CD4-positive, alpha-beta T cell treated with Interleukin-10 for 1 hour (primary cell): ENCODE measurements around the gene LRP1-AS.
A peak's percentile ranks its signal among the peaks of the same experiment; 100 is the strongest.

Source experiments
- DNase-seq: peaks from one replicate; pipeline ENCODE4 v3.0.0-alpha.2; 2020

LRP1-AS gene

DNA sequence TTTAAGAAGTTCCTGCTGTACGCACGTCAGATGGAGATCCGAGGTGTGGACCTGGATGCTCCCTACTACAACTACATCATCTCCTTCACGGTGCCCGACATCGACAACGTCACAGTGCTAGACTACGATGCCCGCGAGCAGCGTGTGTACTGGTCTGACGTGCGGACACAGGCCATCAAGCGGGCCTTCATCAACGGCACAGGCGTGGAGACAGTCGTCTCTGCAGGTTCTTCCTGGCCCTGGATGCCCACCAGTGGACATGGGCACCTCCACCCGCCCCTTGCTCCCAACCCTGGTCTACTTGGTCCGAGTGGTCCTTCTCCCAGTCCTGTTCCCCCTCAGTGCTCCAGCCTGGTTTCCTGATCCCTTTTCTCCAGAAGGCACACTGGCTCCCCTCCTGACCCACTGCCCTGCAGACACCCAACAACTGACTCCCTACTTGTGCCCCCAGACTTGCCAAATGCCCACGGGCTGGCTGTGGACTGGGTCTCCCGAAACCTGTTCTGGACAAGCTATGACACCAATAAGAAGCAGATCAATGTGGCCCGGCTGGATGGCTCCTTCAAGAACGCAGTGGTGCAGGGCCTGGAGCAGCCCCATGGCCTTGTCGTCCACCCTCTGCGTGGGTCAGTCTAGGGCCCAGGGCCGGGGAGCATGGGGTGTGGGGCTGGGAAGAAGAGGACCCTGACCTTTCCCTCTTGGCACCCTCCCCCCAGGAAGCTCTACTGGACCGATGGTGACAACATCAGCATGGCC lies 32.1 kb upstream of the LRP1-AS start:
- no peak for DNase-seq

DNA sequence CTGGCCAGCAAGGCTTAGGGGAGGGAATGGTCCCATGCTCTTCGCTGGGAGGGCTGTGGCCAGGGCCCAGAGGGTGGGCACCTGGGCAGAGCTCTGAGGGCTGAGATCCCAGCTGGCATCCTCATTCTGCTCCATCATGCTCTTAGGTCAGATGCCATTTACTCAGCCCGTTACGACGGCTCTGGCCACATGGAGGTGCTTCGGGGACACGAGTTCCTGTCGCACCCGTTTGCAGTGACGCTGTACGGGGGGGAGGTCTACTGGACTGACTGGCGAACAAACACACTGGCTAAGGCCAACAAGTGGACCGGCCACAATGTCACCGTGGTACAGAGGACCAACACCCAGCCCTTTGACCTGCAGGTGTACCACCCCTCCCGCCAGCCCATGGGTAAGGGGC lies 30.8 kb upstream of the LRP1-AS start:
- DNase-seq: no peak

DNA sequence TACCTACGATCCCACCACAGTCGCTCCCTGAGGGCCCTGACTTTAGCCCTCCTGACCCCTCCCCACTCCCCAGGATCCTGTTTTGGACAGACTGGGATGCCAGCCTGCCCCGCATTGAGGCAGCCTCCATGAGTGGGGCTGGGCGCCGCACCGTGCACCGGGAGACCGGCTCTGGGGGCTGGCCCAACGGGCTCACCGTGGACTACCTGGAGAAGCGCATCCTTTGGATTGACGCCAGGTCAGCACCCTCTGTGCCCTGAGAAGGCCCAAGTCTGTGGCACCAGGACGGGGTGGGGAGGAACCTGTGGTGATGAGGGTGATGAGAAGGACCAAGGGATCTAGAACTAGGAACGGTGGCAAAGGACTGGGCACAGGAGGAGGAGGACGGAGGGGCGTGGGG lies 29.9 kb upstream of the LRP1-AS start:
- no peak for DNase-seq

DNA sequence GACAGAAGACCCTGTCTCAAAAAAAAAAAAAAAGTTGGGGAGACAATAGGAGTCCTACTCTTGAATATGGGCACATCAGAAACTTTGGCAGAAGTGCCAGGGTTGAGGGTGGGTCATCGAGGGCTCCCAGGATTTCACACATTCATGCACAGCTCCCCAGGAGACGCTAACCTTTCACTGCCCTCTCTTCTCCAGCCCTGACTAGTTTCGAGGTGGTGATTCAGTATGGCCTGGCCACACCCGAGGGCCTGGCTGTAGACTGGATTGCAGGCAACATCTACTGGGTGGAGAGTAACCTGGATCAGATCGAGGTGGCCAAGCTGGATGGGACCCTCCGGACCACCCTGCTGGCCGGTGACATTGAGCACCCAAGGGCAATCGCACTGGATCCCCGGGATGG lies 29.4 kb upstream of the LRP1-AS start:
- no peak for DNase-seq

DNA sequence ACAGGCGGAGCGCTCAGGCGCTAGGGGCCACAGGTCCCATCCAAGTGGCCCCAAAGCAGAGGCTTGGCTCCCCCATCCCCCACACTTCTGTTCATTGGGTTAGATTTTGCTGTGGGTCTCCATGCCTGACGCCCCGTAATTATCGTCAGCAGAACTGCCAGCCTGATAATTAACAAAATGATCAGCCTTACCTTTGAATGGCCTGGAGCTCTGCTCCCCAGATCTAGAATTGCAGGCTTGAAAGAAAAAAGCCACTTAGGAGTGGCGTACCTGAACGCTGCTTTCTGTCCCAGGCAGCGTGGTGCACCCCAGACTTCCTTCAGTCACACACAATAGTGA lies 28.7 kb upstream of the LRP1-AS start:
- DNase-seq: no peak

DNA sequence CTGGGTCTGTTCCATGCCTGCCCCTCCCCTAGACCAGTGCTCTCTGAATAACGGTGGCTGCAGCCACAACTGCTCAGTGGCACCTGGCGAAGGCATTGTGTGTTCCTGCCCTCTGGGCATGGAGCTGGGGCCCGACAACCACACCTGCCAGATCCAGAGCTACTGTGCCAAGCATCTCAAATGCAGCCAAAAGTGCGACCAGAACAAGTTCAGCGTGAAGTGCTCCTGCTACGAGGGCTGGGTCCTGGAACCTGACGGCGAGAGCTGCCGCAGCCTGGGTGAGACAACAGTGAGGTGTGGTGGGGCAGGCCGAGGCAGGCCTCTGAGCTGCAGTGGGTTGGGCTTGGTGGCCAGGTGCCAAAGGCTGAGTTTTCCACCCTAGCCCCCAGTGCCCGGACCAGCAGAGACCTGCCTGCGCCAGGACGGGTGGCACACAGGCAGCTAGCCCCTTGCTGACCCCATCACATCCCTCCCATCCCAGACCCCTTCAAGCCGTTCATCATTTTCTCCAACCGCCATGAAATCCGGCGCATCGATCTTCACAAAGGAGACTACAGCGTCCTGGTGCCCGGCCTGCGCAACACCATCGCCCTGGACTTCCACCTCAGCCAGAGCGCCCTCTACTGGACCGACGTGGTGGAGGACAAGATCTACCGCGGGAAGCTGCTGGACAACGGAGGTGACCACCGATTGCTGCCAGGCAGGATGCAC lies 28.2 kb upstream of the LRP1-AS start:
- DNase-seq: peak; percentile 32

DNA sequence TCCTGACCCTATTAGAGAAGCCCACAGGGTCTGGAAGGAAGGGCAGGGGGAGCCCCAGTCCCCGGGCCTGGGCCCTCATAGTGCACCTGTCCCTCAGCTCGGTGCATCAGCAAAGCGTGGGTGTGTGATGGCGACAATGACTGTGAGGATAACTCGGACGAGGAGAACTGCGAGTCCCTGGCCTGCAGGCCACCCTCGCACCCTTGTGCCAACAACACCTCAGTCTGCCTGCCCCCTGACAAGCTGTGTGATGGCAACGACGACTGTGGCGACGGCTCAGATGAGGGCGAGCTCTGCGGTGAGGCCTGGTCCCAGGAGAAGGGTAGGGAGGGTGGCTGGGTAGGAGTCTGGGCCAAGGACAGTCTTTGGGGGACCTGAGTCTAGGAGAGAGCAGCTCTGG lies 26.3 kb upstream of the LRP1-AS start:
- no peak for DNase-seq

DNA sequence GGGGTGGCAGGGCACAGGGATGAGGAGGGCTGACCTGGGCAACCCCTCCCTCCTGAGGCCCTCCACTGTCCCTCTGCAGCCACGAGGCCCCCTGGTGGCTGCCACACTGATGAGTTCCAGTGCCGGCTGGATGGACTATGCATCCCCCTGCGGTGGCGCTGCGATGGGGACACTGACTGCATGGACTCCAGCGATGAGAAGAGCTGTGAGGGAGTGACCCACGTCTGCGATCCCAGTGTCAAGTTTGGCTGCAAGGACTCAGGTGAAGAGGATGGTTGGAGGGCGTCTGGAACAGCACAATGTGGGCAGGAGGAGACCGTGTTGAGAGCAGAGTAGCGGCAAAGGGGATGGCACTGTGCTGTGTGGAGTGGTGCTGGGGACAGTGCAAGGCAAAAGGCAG lies 25.7 kb upstream of the LRP1-AS start:
- peak; percentile 10 for DNase-seq

DNA sequence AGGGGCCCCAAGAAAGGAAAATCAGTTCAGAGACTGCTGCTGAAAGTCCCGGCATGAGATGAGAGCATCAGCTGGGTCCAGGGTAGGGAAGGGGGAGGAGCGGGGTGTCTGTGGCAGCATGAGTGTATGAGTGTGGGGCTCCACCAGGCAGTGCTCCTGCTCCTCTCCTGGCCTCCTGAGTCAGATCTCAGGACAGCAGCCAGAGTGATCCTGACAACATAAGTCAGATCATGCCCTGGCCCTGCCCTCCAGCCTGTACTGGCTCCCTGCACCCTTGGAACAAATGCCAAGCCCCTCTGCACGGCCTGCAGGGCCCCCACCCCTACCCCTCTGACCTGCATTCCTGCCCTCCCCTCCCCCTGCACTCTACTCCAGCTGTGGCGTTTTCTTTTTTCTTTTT lies 24.2 kb upstream of the LRP1-AS start:
- no peak for DNase-seq

DNA sequence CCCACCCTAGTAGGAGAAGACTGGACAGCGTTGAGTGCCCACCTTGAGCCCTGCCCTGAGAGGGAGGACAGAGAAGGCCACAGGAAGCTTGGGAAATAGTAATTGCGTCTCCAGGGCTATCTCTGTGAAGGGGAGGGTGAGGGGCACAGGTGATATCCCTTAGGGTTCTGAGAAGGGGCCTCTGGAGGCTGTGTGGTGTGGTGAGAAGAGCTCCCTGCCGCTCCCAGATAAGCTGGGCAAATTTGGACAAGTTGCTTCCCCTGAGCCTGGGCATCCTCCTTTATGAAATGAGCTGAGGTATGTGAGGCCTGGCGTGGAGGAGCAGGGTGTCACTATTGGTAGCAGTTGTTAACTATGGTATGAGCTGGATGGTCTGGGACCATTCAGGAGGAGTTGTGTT lies 23.5 kb upstream of the LRP1-AS start:
- DNase-seq: no peak

DNA sequence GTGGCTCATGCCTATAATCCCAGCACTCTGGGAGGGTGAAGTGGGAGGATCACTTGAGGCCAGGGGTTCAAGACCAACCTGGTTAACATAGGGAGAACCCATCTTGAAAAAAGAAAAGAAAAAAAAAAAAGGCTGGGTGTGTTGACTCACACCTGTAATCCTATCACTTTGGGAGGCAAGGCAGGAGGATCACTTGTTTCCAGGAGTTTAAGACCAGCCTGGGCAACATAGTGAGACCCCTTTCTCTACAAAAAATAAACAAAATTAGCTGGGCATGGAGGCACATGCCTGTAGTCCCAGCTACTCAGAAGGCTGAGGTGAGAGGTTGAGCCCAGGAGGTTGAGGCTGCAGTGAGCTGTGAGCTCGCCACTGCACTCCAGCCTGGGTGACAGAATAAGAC lies 23.0 kb upstream of the LRP1-AS start:
- DNase-seq: no peak

DNA sequence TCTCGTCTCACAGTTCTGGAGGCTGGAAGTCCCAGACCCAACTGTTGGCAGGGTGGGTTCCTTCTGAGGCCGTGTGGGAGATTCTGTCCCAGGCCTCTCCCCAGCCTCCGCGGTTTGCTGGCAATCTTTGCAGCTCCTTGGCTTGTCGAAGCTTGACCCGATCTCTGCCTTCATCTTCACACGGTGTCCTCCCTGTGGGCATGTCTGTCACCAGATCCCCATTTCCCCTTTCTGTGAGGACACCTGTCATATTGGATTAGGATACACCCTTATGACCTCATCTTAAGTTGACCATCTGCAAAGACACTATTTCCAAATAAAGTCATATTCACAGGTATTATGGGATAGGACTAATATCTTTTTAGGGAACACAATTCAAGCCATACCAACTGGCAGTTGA lies 22.6 kb upstream of the LRP1-AS start:
- no peak for DNase-seq

DNA sequence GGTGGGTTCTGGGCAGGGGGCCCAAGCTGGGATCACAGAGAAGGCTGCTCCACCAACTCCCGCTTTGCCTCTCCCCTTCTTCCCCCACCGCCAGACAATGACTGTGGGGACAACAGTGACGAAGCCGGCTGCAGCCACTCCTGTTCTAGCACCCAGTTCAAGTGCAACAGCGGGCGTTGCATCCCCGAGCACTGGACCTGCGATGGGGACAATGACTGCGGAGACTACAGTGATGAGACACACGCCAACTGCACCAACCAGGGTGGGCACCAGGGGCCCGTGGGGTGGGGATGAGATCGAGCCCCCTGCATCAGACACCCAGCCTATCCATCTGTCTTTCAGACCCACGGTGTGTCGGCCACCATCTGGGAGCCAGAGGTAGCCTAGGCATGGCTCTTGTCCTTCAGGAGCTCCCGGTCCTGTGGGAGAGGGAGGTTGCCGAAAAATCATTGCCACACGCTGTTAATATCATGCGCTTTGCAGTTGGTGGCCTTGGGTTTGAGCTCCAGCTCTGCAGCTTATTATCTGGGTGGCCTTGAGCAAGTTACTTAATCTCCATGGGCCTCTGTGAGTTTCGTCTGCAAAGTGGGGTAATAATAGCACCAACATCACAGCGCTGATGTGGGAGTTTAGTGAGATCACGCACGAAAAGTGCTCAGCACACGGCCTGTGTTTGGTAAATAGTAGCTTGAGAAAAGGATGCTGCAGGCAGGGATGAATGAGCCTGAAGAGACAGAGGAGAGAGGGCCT lies 21.8 kb upstream of the LRP1-AS start:
- no peak for DNase-seq

DNA sequence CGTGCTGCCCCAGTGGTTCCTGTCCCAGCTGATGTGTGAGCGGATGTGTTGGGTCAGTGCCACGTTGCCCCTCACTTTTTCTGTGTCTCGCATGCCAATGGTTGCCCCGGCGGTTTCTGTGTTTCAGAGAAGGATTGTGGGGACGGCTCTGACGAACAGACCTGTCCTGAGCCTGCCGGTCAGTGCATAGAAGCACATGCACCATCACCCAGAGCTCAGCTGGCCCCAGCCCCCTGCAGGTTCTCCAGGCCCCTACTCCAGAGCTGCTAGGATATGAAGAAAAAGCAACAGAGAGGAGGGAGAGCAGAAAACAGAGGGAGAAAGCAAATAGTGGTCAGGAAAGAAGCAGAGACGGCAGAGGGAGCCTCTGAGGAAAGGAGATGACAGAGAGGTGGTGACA lies 20.6 kb upstream of the LRP1-AS start:
- DNase-seq: no peak

DNA sequence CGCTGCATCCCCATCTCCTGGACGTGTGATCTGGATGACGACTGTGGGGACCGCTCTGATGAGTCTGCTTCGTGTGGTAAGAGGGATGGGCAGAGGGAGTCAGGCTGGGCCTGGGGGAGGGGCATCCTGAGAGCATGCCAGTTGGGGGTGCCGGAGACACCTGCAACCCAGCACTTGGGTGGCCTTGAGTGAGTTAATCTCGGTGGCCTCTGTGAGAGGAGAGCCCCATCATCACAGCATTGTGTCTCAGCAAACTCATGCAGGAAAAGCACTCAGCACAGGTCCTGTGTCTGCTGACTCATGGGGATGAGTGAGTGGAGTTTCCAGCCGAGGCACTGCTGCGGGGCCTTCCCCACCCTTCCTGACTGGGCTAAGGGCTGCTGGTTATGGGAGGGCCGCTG lies 19.6 kb upstream of the LRP1-AS start:
- no peak for DNase-seq

DNA sequence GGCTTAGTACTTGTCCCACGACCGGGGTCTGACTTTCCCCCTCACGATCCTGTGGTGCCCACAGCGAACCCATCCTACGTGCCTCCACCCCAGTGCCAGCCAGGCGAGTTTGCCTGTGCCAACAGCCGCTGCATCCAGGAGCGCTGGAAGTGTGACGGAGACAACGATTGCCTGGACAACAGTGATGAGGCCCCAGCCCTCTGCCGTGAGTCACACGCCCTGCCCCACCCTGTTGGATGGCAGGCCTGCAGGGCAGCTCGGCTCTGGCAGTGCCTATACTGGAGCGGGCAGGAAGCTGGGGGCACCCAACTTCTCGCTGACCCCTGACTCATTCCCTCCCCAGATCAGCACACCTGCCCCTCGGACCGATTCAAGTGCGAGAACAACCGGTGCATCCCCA lies 18.3 kb upstream of the LRP1-AS start:
- DNase-seq: no peak

DNA sequence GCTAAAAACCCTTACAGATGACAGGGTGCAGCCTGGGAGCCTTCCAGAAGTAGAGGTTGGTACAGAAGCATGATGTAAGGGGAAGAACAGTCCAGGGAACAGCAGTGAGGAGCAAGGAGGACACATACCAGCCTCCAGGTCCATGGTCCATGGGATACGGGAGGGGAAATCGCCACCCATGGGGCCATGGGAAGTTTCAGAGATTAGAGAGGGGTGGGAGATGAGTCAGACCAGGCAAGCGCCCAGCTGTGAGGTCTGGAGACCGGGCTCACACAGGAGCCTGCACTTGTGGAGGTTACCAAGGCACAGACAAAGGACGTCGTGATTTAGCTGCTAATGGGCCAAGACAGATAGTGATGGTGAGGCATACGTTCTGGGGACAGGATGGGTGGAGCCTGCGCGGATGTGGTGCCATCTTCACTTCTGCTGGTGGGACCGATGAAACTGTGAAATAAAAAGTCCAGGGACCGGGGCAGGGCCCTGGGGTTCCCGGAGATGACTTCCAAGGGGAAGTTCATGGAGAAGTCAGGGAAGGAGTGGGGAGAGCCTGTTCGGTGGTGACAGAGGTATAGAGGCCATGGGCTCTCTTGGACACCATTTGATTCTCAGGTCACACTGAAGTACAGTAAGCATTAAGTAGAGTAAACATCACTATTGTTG lies 17.7 kb upstream of the LRP1-AS start:
- no peak for DNase-seq

DNA sequence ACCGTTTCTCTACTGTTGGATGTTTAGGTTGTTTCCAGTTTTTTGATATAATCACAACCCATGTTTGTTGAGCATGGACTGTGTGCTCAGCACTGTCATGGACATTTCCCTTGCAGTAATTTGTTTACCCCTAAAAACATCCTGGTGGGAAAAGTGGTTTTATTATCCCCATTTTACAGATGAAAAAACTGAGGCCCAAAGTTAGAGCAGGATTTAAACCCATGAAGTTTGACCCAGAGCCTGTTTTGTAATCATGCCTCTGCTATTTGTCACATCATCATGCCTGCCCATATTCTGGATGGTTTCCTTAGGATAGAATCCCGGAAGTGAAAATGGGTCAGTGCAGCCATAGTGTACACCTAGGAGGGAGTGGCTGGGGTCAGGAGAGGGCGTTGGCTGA lies 17.0 kb upstream of the LRP1-AS start:
- DNase-seq: no peak

DNA sequence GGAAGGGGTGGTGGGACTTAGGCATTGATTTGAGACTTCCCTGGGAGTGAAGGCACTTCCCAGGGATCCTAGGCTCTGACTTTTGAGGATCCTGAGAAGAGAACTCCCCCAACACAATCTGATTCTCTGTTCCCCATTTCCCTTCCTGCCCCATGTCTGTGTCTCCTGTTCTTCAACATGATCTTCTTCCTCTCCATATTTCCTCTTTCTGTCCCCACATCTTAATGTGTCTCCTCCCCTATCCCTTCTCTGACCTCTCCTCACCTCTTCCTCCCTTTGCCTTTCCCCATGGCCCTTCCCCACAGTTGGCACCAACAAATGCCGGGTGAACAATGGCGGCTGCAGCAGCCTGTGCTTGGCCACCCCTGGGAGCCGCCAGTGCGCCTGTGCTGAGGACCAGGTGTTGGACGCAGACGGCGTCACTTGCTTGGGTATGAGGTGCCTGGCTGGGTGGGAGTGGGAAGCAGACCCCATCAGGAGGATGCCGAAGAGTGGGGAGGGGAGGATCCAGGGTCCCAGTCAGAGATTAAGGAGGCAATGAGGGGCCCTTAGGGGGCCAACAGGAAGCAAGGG lies 15.2 kb upstream of the LRP1-AS start:
- no peak for DNase-seq

DNA sequence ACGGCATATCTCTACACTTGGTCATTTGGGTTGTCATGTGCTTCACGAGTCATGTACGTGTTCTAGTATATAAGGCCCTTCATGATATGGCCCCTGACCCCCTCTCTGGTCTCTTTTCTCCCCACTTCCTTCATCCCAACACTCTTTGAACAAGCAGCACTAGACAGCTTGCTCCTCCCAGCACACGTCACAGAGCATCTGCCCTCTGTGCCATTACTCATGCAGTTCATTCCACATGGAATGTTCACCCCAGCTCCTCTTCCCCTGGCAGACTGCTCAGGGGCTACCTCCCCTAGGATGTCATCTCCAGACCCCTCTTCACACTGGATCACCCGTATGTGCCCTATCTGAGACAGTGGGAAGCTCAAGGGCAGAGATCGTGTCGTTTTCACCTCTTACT lies 14.1 kb upstream of the LRP1-AS start:
- no peak for DNase-seq

DNA sequence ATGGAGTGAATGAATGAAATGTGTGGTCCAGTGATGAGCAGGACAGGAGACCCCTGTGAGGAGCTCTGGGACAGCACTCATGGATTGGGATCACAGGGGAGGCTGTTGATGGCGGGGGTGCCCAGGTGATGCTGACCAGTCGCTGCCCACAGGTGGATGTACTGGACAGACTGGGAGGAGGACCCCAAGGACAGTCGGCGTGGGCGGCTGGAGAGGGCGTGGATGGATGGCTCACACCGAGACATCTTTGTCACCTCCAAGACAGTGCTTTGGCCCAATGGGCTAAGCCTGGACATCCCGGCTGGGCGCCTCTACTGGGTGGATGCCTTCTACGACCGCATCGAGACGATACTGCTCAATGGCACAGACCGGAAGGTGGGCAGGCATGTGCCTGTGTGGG lies 13.3 kb upstream of the LRP1-AS start:
- DNase-seq: no peak

DNA sequence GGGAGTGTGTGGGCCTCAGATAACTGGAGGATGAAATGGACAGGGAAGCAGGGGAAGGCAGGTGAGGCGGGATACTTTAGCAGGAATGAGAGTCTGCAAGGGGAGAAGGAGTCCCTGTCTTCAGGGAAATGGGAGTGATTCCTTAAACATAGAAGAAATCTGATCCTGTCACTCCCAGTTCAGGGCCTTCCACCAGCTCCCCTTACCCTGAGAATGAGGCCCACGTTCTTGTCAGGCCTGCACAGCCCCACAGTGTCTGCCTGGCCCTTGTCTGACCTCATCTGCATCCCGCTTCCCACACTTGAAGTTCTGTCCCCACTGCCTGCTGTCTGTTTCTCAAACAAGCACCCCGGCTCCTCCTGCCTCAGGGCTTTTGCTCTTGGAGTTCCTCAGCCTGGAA lies 12.6 kb upstream of the LRP1-AS start:
- DNase-seq: no peak

DNA sequence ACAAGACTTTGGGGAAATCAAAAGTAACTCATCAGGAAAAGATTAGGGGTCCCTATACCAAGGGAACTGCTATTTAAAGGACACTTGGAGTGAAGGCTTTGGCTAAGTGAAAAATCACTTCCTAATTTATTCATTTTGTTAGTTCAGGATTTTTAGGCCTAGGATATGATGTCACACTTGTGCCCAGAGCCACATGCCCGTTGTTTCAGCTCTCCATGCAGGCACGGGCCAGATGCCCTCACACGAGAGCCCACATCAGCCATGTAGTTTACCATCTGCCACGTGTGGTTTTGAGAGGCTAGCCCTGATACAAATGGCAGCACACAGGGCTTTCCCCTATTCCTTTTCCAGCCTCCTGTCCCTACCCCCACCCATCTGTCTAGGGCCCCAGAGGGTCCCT lies 11.9 kb upstream of the LRP1-AS start:
- no peak for DNase-seq
